ENCODE results near the gene PAGE2.
"Not testable (repeated sequence)": the region's sequence is repeated elsewhere in the genome, so short reads cannot be mapped to it uniquely, and the experiment has no call there.

The PAGE2 gene

GRCh38 chrX:55120761-55121358 is 32.0 kb downstream of the PAGE2 start:
- DNase-seq (ENCODE audit: extremely low read depth in 1 of 2, low read depth in 1 of 2): no peak

GRCh38 chrX:55123900-55124299 is 35.1 kb downstream of the PAGE2 start:
- no peak for DNase-seq (ENCODE audit: extremely low read depth in 1 of 2, low read depth in 1 of 2)

GRCh38 chrX:55127692-55128091 is 38.9 kb downstream of the PAGE2 start:
- DNase-seq (ENCODE audit: extremely low read depth in 1 of 2, low read depth in 1 of 2): no peak

DNA sequence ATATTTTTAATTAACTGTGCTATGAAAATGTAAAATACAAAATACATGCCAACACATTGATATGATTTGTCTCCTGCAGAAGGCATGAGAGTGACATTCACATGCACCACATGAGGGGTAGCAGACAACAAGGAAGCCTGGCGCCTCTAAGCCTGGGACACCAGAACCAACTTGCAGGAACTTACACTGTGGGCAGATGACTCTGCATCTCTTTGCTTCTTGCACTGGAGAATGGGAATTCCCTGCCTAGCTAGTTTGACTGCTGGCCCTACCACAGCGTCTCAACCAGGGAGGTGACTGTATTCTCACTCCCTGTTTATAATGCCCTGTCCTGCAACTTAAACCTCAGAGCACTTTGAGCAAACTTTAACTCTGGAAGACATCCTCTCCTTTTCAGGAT is 40.5 kb downstream of the PAGE2 start:
- no peak for DNase-seq (ENCODE audit: extremely low read depth in 1 of 2, low read depth in 1 of 2)

DNA sequence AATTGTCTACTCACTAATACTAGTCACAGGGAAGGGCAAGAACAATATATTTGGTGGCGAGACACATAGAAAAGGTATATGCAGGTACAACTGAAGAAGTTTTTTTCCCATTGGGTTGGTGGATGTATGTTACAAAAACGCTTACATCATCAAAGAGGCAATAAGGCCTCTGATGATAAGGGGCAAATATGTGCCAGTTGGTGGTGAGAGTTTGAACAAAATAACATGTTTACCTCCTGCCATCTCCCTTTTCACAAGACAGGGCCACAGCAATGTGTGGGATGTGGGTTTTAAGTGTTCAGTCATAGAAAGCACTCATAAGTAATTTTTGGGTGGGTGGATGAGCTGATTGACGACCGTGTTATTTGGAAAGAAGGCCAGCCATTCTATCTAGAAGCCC is 41.7 kb downstream of the PAGE2 start:
- DNase-seq (ENCODE audit: extremely low read depth in 1 of 2, low read depth in 1 of 2): no peak

DNA sequence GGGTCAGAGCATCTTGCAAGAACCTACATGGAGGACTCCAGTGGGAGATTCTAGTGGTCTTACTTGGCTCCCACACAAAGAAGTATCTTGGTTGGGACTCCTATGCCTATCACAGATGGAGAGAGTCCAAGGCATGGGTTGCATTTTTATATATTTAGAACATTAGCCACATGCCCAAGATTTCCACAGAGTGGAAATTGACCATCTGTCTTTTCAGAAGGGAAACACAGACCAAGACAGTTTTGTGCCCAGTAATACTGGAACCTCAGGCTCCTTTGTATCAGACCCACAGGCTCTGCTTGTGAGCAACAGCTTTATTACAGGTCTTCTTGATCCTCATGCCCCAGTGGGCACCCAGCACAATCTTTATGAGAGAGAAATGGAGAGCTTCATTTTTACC is 43.6 kb downstream of the PAGE2 start:
- no peak for DNase-seq (ENCODE audit: extremely low read depth in 1 of 2, low read depth in 1 of 2)

GRCh38 chrX:55135171-55135570 is 46.4 kb downstream of the PAGE2 start:
- DNase-seq (ENCODE audit: extremely low read depth in 1 of 2, low read depth in 1 of 2): no peak

DNA sequence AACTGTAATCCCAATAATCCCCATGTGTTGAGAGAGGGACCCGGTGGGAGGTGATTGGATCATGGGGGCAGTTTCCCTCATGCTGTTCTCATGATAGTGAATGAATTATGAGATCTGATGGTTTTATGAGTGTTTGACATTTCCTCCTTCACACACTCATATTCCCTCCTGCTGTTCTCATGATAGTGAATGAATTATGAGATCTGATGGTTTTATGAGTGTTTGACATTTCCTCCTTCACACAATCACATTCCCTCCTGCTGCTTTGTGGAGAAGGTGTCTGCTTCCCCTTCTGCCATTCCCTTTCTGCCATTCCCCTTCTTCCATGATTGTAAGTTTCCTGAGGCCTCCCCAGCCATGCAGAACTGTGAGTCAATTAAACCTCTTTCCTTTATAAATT is 52.0 kb downstream of the PAGE2 start:
- not testable (repeated sequence) for DNase-seq (ENCODE audit: extremely low read depth in 1 of 2, low read depth in 1 of 2)

Measured in stimulated activated CD8-positive, alpha-beta memory T cell treated with anti-CD3 and anti-CD28 coated beads, Interleukin-7, amount 100 ng/mL, for 48 hours (primary cell).